RWPE2 (cell line): ENCODE measurements around the gene MICALL2.
A peak's percentile ranks its signal among the peaks of the same experiment; 100 is the strongest.
"Not testable (repeated sequence)": the region's sequence is repeated elsewhere in the genome, so short reads cannot be mapped to it uniquely, and the experiment has no call there.

ENCODE experiments used
- ATAC-seq: fragments of 200-7000 bp; cut with Tn5 transposase; 3 replicates; pipeline ENCODE4 v1.9.1; 2021; ENCODE audit warnings: low read depth
- DNase-seq: peaks from one replicate; pipeline ENCODE4 v3.0.0-alpha.2; 2020; ENCODE audit warnings: low spot score
- H3K27ac ChIP-seq: fragments of 450-650 bp; 2 replicates; pipeline ENCODE4 v1.5.1; 2017; ENCODE audit warnings: mild to moderate bottlenecking; ENCODE audit not compliant: poor library complexity, severe bottlenecking
- H3K27me3 ChIP-seq: fragments of 250-450 bp; sonication (Bioruptor Pico); 2 replicates; pipeline ENCODE4 v1.5.1; 2021; ENCODE audit warnings: mild to moderate bottlenecking, moderate library complexity; ENCODE audit not compliant: insufficient read depth, poor library complexity, severe bottlenecking
- H3K36me3 ChIP-seq: fragments of 250-450 bp; sonication (Bioruptor Pico); 2 replicates; pipeline ENCODE4 v1.5.1; 2020; ENCODE audit warnings: low read depth, mild to moderate bottlenecking, moderate library complexity
- H3K4me1 ChIP-seq: fragments of 250-450 bp; sonication (Bioruptor Pico); 2 replicates; pipeline ENCODE4 v1.5.1; 2021; ENCODE audit warnings: mild to moderate bottlenecking, moderate library complexity; ENCODE audit not compliant: insufficient read depth, poor library complexity, severe bottlenecking
- H3K4me3 ChIP-seq: fragments of 250-450 bp; sonication (Bioruptor Pico); 2 replicates; pipeline ENCODE4 v1.5.1; 2021; ENCODE audit warnings: mild to moderate bottlenecking, moderate library complexity; ENCODE audit not compliant: severe bottlenecking
- H3K9me3 ChIP-seq: fragments of 250-450 bp; sonication (Bioruptor Pico); 2 replicates; pipeline ENCODE4 v1.5.1; 2021; ENCODE audit warnings: mild to moderate bottlenecking, moderate library complexity; ENCODE audit not compliant: severe bottlenecking
- CTCF ChIP-seq: fragments of 450-650 bp; IDR thresholded peaks from one replicate; pipeline ENCODE4 v1.5.1; 2017; ENCODE audit warnings: mild to moderate bottlenecking, moderate library complexity; ENCODE audit not compliant: poor library complexity, severe bottlenecking

MICALL2 gene

GRCh38 chr7:1446620-1447032, 12.6 kb downstream of the MICALL2 start:
- Histone ChIP-seq H3K27ac (no peak overlapping the region), H3K27me3 (no peaks in the 10 kb centered on the region), H3K36me3 (peaks cover 8% of the 10 kb centered on the region; the same call in 1 of the 2 replicates), H3K4me3 (no peak overlapping the region), H3K9me3 (no peaks in the 10 kb centered on the region), H3K4me1 (no peaks in the 10 kb centered on the region)
- ATAC-seq (peak; percentile 12; the same call in 2 of the 3 replicates), DNase-seq (no peak)
- no peak for TF ChIP-seq CTCF

GRCh38 chr7:1446026-1446425, 13.2 kb downstream of the MICALL2 start:
- H3K4me1 ChIP-seq, DNase-seq, H3K27me3 ChIP-seq, H3K9me3 ChIP-seq, H3K4me3 ChIP-seq, H3K36me3 ChIP-seq, H3K27ac ChIP-seq, ATAC-seq: not testable (repeated sequence)

DNA sequence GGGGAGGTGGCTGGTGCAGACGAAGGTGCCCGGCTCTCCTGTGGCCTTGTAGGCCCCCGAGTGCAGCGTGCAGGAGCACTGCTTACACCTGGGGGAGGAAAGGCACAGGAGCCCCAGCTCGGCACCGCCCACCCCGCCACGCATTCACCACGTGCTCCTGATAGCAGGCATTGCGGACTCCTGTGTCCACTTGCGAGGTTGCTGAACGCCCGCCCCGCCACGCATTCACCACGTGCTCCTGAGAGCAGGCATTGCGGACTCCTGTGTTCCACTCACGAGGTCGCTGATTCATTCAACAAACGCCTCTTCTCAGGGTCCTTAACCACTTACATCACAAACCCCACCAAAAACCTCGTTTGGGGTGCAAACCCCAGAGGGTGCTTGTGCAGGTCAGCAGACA, 13.9 kb downstream of the MICALL2 start:
- TF ChIP-seq CTCF, result no peak
- Histone ChIP-seq H3K36me3 (0 out of 2 replicates have a peak, but pooled peaks cover 4% of the 10 kb centered on the region), H3K4me1 (no peaks in the 10 kb centered on the region), H3K27ac (no peak overlapping the region), H3K27me3 (no peaks in the 10 kb centered on the region), H3K4me3 (no peak overlapping the region), H3K9me3 (no peaks in the 10 kb centered on the region)
- no peak for ATAC-seq
- DNase-seq, result no peak

DNA sequence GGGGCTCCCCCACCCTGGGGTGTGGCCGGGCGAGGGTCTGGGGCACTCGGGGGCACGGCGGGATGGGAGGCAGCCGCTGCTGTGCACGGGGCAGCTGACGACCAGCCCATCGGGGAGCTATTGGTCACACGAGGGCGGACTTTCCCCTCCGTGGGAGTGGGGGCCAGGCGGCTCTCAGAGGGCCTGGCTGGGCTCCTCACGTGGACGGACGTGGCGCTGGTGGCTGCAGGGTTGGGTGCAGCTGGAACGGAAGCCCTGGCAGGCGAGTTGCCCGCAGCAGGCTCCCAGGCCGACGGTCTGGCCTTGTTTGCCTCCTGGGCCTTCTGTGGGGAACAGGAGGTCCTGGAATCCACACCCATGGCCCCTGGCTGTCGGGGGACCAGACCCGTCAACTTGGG, 14.3 kb downstream of the MICALL2 start:
- DNase-seq, result no peak
- peaks cover 7% of the 10 kb centered on the region; the same call in 1 of the 2 replicates for H3K36me3 ChIP-seq
- H3K27ac ChIP-seq, result no peak overlapping the region
- TF ChIP-seq CTCF, result no peak
- no peaks in the 10 kb centered on the region for H3K9me3 ChIP-seq
- no peak overlapping the region for H3K4me3 ChIP-seq
- H3K4me1 ChIP-seq, result no peaks in the 10 kb centered on the region
- no peaks in the 10 kb centered on the region for H3K27me3 ChIP-seq
- no peak for ATAC-seq

DNA sequence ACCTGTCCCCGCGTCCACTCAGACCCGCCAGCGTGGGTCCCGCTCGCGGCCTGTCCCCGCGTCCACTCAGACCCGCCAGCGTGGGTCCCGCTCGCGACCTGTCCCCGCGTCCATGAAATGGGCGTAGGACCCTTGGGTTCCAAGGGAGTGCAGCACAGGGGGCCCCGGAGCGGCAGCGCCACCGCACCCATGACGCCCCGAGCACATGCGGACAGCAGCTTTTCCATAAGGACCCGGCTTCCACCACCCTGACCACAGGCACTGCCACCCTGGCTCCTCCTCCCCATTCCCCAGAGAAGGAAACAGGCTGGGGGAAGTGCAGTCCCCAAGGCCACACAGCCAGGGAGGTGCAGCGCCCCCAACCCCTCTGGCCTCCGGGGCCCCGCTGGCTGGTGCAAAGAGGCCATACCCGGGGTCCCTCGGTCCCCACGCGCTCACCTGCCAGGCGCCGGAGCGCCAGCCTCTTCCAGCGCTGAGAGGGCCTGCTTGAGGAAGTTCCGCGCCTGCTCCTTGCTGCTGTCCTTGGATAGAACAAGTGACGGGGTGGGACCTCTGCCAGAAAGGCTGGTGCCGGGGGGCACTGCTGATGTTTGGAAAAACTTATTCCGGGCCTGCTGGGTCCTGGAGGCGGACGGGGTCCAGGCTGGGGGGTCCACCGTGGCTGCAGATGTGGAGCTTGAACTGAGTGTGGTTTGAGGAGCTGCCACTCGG, 14.9 kb downstream of the MICALL2 start:
- Histone ChIP-seq H3K36me3 (peaks cover 8% of the 10 kb centered on the region; the same call in 1 of the 2 replicates), H3K9me3 (no peaks in the 10 kb centered on the region), H3K27ac (no peak overlapping the region), H3K4me3 (no peak overlapping the region), H3K27me3 (no peaks in the 10 kb centered on the region), H3K4me1 (no peaks in the 10 kb centered on the region)
- TF ChIP-seq CTCF, result no peak
- no peak for ATAC-seq
- DNase-seq, result no peak

DNA sequence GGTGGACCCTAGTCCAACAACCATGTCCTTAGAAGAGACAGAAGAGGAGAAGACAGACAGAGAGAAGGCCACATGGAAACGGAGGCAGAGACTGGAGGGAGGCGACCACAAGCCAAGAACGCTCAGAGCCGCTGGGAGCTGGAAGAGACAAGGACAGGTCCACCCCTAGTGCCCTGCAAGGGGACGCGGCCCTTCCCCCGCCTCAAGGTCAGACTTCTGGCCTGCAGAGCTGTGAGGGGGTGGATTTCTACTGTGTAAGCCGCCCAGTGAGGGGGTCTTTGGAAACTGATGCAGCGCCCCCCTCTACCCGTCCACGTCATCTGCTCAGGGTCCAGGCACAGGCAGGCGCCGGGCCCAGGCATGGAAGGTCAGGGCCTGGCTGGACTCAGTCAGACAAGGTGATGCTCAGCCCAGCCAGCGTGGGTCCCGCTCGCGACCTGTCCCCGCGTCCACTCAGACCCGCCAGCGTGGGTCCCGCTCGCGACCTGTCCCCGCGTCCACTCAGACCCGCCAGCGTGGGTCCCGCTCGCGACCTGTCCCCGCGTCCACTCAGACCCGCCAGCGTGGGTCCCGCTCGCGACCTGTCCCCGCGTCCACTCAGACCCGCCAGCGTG, 15.6 kb downstream of the MICALL2 start:
- not testable (repeated sequence) for H3K4me3 ChIP-seq, H3K9me3 ChIP-seq, H3K4me1 ChIP-seq, H3K36me3 ChIP-seq, H3K27me3 ChIP-seq, DNase-seq, H3K27ac ChIP-seq, ATAC-seq
